Parathyroid adenoma (tissue), 2 donors: ENCODE data around the gene FBXO8.

Source experiments
- H2AFZ ChIP-seq: fragments of 300-600 bp; sonication (generic); one replicate; pipeline ENCODE4 v1.7.0; 2017; ENCODE audit warnings: antibody characterized with exemption, mild to moderate bottlenecking
- H3K27ac ChIP-seq: fragments of 300-600 bp; sonication (generic); one replicate; pipeline ENCODE4 v1.7.0; 2017
- H3K27me3 ChIP-seq: fragments of 300-600 bp; sonication (generic); one replicate; pipeline ENCODE4 v1.7.0; 2017; ENCODE audit warnings: low read length; ENCODE audit not compliant: control insufficient read depth, insufficient read depth
- H3K36me3 ChIP-seq: fragments of 300-600 bp; sonication (generic); one replicate; pipeline ENCODE4 v1.7.0; 2017; ENCODE audit warnings: low read length; ENCODE audit not compliant: control insufficient read depth, insufficient read depth
- H3K4me1 ChIP-seq: fragments of 300-600 bp; sonication (generic); one replicate; pipeline ENCODE4 v1.7.0; 2017; ENCODE audit warnings: control low read depth
- H3K4me2 ChIP-seq: fragments of 300-600 bp; sonication (generic); one replicate; pipeline ENCODE4 v1.7.0; 2017; ENCODE audit warnings: low read length
- H3K4me3 ChIP-seq: fragments of 300-600 bp; sonication (generic); one replicate; pipeline ENCODE4 v1.7.0; 2017; ENCODE audit warnings: low read depth, low read length
- H3K79me2 ChIP-seq: fragments of 300-600 bp; sonication (generic); one replicate; pipeline ENCODE4 v1.7.0; 2017; ENCODE audit warnings: control low read depth
- H3K9ac ChIP-seq: fragments of 300-600 bp; sonication (generic); one replicate; pipeline ENCODE4 v1.7.0; 2017; ENCODE audit warnings: mild to moderate bottlenecking
- H3K9me3 ChIP-seq: fragments of 300-600 bp; sonication (generic); one replicate; pipeline ENCODE4 v1.7.0; 2017; ENCODE audit warnings: low read length; ENCODE audit not compliant: control insufficient read depth
- TF ChIP-seq, protein P1 (sequence below): fragments of 300-600 bp; sonication (generic); IDR thresholded peaks from one replicate; pipeline ENCODE4 v1.7.0; 2017; ENCODE audit warnings: antibody characterized with exemption, mild to moderate bottlenecking
- donor health status: primary hyperparathyroidism.

FBXO8 gene

DNA sequence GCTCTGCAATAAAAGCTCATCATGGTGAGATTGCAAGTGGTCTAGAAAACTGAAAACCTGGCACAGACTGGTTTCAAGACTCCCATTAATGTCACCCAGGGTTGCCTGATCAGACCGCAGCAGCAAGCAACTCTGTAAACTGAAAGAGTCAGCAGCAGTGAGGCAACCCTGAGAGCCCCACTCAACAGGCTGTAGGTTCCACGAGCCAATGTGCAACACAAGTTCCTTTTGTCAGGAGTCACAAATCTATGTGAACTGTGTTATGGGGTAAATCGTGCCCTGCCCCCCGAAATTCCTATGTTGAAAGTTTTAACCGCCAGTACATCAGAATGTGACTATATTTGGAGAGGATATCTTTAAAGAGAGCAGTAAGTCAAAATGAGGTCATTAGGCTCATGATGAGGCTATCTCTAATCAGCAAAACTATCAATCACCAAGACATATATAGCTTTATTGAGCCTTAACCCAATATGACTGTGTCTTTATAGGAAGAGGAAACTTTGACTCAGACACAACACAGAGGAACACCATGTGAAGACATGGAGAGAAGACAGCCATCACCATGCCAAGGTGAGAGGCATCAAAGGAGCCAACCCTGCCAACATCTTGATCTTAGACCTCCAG lies 94.0 kb downstream of the FBXO8 start:
- no peaks in the 10 kb centered on the region for H3K4me1 ChIP-seq
- TF ChIP-seq, protein P1, sequence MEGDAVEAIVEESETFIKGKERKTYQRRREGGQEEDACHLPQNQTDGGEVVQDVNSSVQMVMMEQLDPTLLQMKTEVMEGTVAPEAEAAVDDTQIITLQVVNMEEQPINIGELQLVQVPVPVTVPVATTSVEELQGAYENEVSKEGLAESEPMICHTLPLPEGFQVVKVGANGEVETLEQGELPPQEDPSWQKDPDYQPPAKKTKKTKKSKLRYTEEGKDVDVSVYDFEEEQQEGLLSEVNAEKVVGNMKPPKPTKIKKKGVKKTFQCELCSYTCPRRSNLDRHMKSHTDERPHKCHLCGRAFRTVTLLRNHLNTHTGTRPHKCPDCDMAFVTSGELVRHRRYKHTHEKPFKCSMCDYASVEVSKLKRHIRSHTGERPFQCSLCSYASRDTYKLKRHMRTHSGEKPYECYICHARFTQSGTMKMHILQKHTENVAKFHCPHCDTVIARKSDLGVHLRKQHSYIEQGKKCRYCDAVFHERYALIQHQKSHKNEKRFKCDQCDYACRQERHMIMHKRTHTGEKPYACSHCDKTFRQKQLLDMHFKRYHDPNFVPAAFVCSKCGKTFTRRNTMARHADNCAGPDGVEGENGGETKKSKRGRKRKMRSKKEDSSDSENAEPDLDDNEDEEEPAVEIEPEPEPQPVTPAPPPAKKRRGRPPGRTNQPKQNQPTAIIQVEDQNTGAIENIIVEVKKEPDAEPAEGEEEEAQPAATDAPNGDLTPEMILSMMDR = no peak
- no peaks in the 10 kb centered on the region for H3K27me3 ChIP-seq
- no peaks in the 10 kb centered on the region for H3K36me3 ChIP-seq
- H3K9ac ChIP-seq = no peak overlapping the region
- H2AFZ ChIP-seq = no peak overlapping the region
- H3K9me3 ChIP-seq = no peaks in the 10 kb centered on the region
- H3K79me2 ChIP-seq = no peaks in the 10 kb centered on the region
- no peak overlapping the region for H3K4me2 ChIP-seq
- H3K4me3 ChIP-seq = no peak overlapping the region
- no peak overlapping the region for H3K27ac ChIP-seq
